ENCODE results near the gene EIF2S1. TPM values are rescaled to one million over a fixed set of nuclear protein-coding genes. Genes with fewer than 3 reads are reported as not detected.

EIF2S1 gene
- total RNA-seq, 2 donors from 2014 or later = 74.9 to 126 TPM

DNA sequence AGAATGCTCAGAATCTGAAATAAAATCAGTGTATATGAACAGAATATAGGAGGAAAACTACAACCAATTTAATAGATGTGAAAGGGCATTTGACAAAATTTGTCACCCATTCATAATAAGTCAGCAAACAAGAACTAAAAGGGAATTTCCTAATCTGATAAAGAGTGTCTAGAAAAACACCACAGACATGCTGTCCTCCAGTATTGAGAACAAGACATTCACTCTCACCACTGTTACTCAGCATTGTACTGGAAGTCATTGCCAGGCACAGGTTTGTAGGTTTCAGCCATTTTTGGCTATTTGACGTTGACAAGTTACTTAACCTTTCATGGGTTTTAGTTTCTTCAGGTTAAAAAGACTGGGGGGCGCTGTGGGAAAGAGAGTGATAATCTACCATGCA is 13.2 kb downstream of the EIF2S1 start:
- Histone ChIP-seq H3K9me3 (no peaks in the 10 kb centered on the region), H3K4me3 (no peak overlapping the region), H3K4me1 (ENCODE audit: control insufficient read depth in 1 of 2, low read depth in 2 of 2) (no peaks in the 10 kb centered on the region), H3K36me3 (peaks cover 36% of the 10 kb centered on the region), H3K27ac (no peak overlapping the region), H3K27me3 (replicated peaks; ENCODE audit: insufficient read depth) (no peaks in the 10 kb centered on the region)
- TF ChIP-seq CTCF (IDR thresholded peaks at IDR 0.05) = no peak
- DNase-seq (ENCODE audit: low spot score) (no peak), ATAC-seq (ENCODE audit: insufficient number of reproducible peaks, low FRiP score, low read depth) (no peak)

- no peak for ATAC-seq (ENCODE audit: insufficient number of reproducible peaks, low FRiP score, low read depth)
- Histone ChIP-seq H3K9me3 (no peaks in the 10 kb centered on the region), H3K4me3 (no peak overlapping the region), H3K27ac (no peak overlapping the region), H3K4me1 (ENCODE audit: control insufficient read depth in 1 of 2, low read depth in 2 of 2) (no peaks in the 10 kb centered on the region), H3K36me3 (peaks cover 63% of the 10 kb centered on the region), H3K27me3 (replicated peaks; ENCODE audit: insufficient read depth) (no peaks in the 10 kb centered on the region)
- TF ChIP-seq CTCF (IDR thresholded peaks at IDR 0.05) = no peak
- DNase-seq (ENCODE audit: low spot score) = no peak
Measured at GRCh38 chr14:67377916-67378315, 17.8 kb downstream of the EIF2S1 start.

- TF ChIP-seq CTCF (IDR thresholded peaks at IDR 0.05) = no peak
- peaks cover 39% of the 10 kb centered on the region for H3K36me3 ChIP-seq
Measured at GRCh38 chr14:67385120-67385519, 25.0 kb downstream of the EIF2S1 start.

DNA sequence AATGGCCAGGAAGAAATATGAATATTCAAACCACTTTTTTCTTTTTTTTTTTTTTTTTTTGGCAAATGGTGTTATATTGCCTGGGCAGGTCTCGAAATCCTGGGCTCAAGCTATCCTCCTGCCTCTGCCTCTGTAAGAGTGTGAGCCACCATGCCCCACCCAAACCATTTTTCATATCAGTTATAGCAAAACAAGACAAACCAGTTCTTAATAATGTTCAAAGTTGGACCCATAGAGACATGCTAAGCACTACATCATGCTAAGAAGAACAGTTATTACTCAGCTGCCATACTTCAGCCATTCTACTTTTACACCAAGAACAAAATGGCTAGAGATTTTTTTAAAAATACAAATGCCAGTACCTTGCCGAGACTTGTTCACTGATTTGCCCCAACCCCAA is 25.5 kb downstream of the EIF2S1 start:
- Histone ChIP-seq H3K9me3 (no peaks in the 10 kb centered on the region), H3K27me3 (replicated peaks; ENCODE audit: insufficient read depth) (no peaks in the 10 kb centered on the region), H3K4me3 (no peak overlapping the region), H3K36me3 (peaks cover 34% of the 10 kb centered on the region), H3K4me1 (ENCODE audit: control insufficient read depth in 1 of 2, low read depth in 2 of 2) (no peaks in the 10 kb centered on the region), H3K27ac (no peak overlapping the region)
- DNase-seq (ENCODE audit: low spot score) (no peak), ATAC-seq (ENCODE audit: insufficient number of reproducible peaks, low FRiP score, low read depth) (no peak)
- no peak for TF ChIP-seq CTCF (IDR thresholded peaks at IDR 0.05)

More at GRCh38 chr14:67385120-67385519, 25.0 kb downstream of the EIF2S1 start:
- no peaks in the 10 kb centered on the region for H3K9me3 ChIP-seq
- ATAC-seq (ENCODE audit: insufficient number of reproducible peaks, low FRiP score, low read depth) = no peak
- no peak for DNase-seq (ENCODE audit: low spot score)
- H3K4me1 ChIP-seq (ENCODE audit: control insufficient read depth in 1 of 2, low read depth in 2 of 2) = no peaks in the 10 kb centered on the region
- H3K27ac ChIP-seq = no peak overlapping the region
- H3K27me3 ChIP-seq (replicated peaks; ENCODE audit: insufficient read depth) = no peaks in the 10 kb centered on the region
- H3K4me3 ChIP-seq = no peak overlapping the region

GRCh38 chr14:67387195-67387594 is 27.1 kb downstream of the EIF2S1 start:
- no peak for TF ChIP-seq CTCF (IDR thresholded peaks at IDR 0.05)
- no peaks in the 10 kb centered on the region for H3K9me3 ChIP-seq

More at GRCh38 chr14:67387195-67387594, 27.1 kb downstream of the EIF2S1 start:
- Histone ChIP-seq H3K36me3 (peaks cover 18% of the 10 kb centered on the region), H3K4me3 (no peak overlapping the region), H3K27me3 (replicated peaks; ENCODE audit: insufficient read depth) (no peaks in the 10 kb centered on the region), H3K4me1 (ENCODE audit: control insufficient read depth in 1 of 2, low read depth in 2 of 2) (no peaks in the 10 kb centered on the region), H3K27ac (no peak overlapping the region)
- DNase-seq (ENCODE audit: low spot score) (no peak), ATAC-seq (ENCODE audit: insufficient number of reproducible peaks, low FRiP score, low read depth) (no peak)

Measured in thoracic aorta (tissue), 2 donors.